Thyroid gland (tissue), 4 donors: ENCODE data around the gene PET100. TPM values are rescaled to one million over a fixed set of nuclear protein-coding genes. Genes with fewer than 3 reads are reported as not detected.
A peak's percentile ranks its signal among the peaks of the same experiment; 100 is the strongest.

Experiments used
- DNase-seq, 2 donors: peaks; one replicate each; pipeline ENCODE4 v3.0.0-alpha.2; 2019
- H3K27ac ChIP-seq, 3 donors: fragments of 200-600 bp; sonication (generic); 1 replicate in 2 of 3; 2 replicates in 1 of 3; pipeline ENCODE4 v1.5.1; 2016 to 2019; ENCODE audit warnings: mild to moderate bottlenecking in 1 of 3, moderate library complexity in 1 of 3
- H3K27me3 ChIP-seq: fragments of 200-600 bp; sonication (generic); one replicate; pipeline ENCODE4 v1.5.1; 2019
- H3K36me3 ChIP-seq, 2 donors: fragments of 200-600 bp; sonication (generic); one replicate each; pipeline ENCODE4 v1.5.1; 2016 to 2019
- H3K4me1 ChIP-seq, 2 donors: fragments of 200-600 bp; sonication (generic); one replicate each; pipeline ENCODE4 v1.5.1; 2017 to 2019
- H3K4me3 ChIP-seq, 3 donors: fragments of 200-600 bp; sonication (generic); replicated peaks in 1 of 3; 1 replicate in 2 of 3; 2 replicates in 1 of 3; pipeline ENCODE4 v1.5.1; 2016; ENCODE audit warnings: mild to moderate bottlenecking in 1 of 3
- H3K9me3 ChIP-seq: fragments of 200-600 bp; sonication (generic); one replicate; pipeline ENCODE4 v1.5.1; 2017
- POLR2A ChIP-seq, 2 donors: fragments of 450-650 bp; IDR thresholded peaks; one replicate each; pipeline ENCODE4 v1.6.1; 2017; ENCODE audit warnings: antibody characterized with exemption in 2 of 2, mild to moderate bottlenecking in 2 of 2, moderate library complexity in 1 of 2
- whole genome bisulfite sequencing, 2 donors: methylation state at CpG; one replicate each; pipeline ENCODE4 v1.1.5; 2017; 5-methylcytosine and 5-hydroxymethylcytosine counted together
- intact Hi-C: fragments of 100-400 bp; cut with DNase I; formaldehyde crosslinking; loops from one replicate; pipeline ENCODE4 v1.15.1; 2023
- total RNA-seq, 4 donors: library from RNA; depleted of rRNA; stranded (reverse); fragments of >200 nt; gene quantifications; one replicate each; pipeline ENCODE4 v1.2.3, GENCODE V29; 2016
- TF ChIP-seq, protein P1 (sequence below), 6 experiments: fragments of 200-600 bp in 3 of 6; fragments of 450-650 bp in 3 of 6; sonication (generic) in 3 of 6; IDR thresholded peaks; one replicate each; pipeline ENCODE4 v1.5.1; 2016 to 2019; ENCODE audit warnings: antibody characterized with exemption in 6 of 6, mild to moderate bottlenecking in 2 of 6, inconsistent platforms in 1 of 6, moderate library complexity in 1 of 6

The PET100 gene
- total RNA-seq, 4 donors from 2014 or later = 6.0 to 45.5 (median 13.9) TPM

DNA sequence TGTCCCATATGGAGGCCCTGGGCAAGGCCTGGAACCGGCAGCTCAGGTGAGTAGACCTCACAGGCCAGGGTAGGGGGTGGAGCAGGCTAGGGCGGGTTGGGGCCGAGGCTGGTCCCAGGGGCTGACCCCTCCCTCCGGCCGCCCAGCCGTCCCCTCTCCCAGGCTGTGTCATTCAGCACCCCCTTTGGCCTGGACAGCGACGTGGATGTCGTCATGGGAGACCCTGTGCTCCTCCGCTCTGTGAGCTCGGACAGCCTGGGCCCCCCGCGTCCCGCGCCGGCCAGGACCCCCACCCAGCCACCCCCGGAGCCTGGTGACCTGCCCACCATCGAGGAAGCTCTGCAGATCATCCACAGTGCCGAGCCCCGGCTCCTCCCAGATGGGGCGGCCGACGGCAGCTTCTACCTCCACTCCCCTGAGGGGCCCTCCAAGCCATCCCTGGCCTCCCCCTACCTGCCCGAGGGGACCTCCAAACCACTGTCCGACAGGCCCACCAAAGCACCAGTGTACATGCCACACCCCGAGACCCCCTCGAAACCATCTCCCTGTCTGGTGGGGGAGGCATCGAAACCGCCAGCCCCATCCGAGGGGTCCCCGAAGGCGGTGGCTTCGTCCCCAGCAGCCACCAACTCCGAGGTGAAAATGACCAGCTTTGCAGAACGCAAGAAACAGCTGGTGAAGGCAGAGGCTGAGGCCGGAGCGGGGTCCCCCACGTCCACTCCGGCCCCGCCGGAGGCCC is 17.9 kb upstream of the PET100 start:
- intact Hi-C loops = no loop called here
- Histone ChIP-seq H3K4me1 (peaks cover 4 to 6% of the 10 kb centered on the region in 2 donors), H3K9me3 (no peaks in the 10 kb centered on the region), H3K4me3 (no peak overlapping the region), H3K36me3 (peaks cover 0 to 5% of the 10 kb centered on the region in 2 donors), H3K27ac (no peak overlapping the region), H3K27me3 (no peaks in the 10 kb centered on the region)
- DNase-seq = no peak
- 94 to 96% methylated on average over 12 to 21 of the region's 41 CpGs for WGBS, 2 donors
- TF ChIP-seq, protein P1, sequence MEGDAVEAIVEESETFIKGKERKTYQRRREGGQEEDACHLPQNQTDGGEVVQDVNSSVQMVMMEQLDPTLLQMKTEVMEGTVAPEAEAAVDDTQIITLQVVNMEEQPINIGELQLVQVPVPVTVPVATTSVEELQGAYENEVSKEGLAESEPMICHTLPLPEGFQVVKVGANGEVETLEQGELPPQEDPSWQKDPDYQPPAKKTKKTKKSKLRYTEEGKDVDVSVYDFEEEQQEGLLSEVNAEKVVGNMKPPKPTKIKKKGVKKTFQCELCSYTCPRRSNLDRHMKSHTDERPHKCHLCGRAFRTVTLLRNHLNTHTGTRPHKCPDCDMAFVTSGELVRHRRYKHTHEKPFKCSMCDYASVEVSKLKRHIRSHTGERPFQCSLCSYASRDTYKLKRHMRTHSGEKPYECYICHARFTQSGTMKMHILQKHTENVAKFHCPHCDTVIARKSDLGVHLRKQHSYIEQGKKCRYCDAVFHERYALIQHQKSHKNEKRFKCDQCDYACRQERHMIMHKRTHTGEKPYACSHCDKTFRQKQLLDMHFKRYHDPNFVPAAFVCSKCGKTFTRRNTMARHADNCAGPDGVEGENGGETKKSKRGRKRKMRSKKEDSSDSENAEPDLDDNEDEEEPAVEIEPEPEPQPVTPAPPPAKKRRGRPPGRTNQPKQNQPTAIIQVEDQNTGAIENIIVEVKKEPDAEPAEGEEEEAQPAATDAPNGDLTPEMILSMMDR (IDR thresholded peaks at IDR 0.05) = no peak
- no peak for TF ChIP-seq POLR2A (IDR thresholded peaks at IDR 0.05)

DNA sequence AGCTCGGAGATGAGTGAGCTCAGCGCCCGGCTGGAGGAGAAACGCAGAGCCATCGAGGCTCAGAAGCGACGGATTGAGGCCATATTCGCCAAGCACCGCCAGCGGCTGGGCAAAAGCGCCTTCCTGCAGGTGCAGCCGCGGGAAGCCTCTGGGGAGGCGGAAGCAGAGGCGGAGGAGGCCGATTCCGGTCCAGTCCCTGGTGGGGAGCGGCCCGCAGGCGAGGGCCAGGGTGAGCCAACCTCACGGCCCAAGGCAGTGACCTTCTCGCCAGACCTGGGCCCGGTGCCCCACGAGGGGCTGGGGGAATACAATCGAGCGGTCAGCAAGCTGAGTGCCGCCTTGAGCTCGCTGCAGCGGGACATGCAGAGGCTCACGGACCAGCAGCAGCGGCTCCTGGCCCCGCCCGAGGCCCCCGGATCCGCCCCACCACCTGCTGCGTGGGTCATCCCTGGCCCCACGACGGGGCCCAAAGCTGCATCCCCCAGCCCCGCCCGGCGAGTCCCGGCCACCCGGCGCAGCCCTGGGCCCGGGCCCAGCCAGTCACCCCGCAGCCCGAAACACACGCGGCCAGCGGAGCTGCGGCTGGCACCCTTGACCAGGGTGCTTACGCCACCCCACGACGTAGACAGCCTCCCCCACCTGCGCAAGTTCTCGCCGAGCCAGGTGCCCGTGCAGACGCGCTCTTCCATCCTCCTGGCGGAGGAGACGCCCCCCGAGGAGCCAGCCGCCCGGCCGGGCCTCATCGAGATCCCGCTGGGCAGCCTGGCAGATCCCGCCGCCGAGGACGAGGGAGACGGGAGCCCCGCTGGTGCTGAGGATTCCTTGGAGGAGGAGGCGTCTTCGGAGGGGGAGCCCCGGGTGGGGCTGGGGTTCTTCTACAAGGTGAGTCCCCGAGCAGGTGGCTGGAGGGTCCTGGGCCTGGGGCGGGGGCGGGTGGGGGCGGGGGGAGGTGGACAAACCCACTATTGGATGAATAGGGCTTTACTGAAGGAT is 17.0 kb upstream of the PET100 start:
- no peaks in the 10 kb centered on the region for H3K9me3 ChIP-seq
- DNase-seq = no peak
- H3K36me3 ChIP-seq = peaks cover 0 to 8% of the 10 kb centered on the region in 2 donors
- TF ChIP-seq, protein P1 (IDR thresholded peaks at IDR 0.05) = no peak
- TF ChIP-seq POLR2A (IDR thresholded peaks at IDR 0.05) = no peak
- H3K4me3 ChIP-seq = no peak overlapping the region
- peaks cover 6 to 7% of the 10 kb centered on the region in 2 donors for H3K4me1 ChIP-seq
- H3K27ac ChIP-seq = no peak overlapping the region
- intact Hi-C loops = no loop called here
- H3K27me3 ChIP-seq = no peaks in the 10 kb centered on the region
- WGBS, 2 donors = 95 to 96% methylated on average over 23 to 51 of the region's 81 CpGs

DNA sequence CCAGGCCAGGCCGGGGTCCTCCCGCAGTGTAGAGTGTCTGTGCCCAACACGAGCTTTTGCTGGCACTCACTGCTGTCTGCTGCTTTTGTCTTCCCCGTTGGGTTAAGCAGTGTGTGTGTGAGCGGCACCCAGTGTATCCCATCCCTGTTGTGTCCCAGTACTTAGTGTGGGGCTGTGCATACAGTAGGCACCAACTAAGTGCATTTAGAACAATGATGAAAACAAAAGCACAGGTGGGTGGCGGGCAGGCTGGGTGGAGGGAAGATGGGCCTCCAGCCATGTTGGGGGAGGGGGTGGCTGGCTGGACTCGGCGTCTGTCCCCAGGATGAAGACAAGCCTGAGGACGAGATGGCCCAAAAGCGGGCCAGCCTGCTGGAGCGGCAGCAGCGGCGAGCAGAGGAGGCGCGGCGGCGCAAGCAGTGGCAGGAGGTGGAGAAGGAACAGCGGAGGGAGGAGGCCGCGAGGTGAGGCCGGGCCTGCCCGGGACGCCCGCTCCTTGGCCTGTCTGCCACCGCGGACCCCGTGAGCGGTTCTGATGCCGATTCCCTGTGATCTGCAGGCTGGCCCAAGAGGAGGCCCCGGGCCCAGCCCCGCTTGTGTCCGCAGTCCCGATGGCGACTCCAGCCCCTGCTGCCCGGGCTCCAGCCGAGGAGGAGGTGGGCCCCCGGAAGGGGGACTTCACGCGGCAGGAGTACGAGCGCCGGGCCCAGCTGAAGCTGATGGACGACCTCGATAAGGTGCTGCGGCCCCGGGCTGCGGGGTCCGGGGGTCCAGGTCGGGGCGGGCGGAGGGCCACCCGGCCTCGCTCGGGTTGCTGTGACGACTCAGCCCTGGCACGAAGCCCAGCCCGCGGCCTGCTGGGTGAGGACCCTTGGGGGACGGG is 14.5 kb upstream of the PET100 start:
- H3K4me3 ChIP-seq = no peak overlapping the region
- H3K27me3 ChIP-seq = no peaks in the 10 kb centered on the region
- no peak for TF ChIP-seq POLR2A (IDR thresholded peaks at IDR 0.05)
- TF ChIP-seq, protein P1 (IDR thresholded peaks at IDR 0.05) = no peak
- WGBS, 2 donors = 89 to 93% methylated on average over 24 to 31 of the region's 59 CpGs
- H3K4me1 ChIP-seq = peaks cover 23 to 26% of the 10 kb centered on the region in 2 donors
- no peak overlapping the region for H3K27ac ChIP-seq
- no peaks in the 10 kb centered on the region for H3K9me3 ChIP-seq
- H3K36me3 ChIP-seq = peaks cover 3 to 15% of the 10 kb centered on the region in 2 donors
- DNase-seq = no peak
- intact Hi-C loops = no loop called here

DNA sequence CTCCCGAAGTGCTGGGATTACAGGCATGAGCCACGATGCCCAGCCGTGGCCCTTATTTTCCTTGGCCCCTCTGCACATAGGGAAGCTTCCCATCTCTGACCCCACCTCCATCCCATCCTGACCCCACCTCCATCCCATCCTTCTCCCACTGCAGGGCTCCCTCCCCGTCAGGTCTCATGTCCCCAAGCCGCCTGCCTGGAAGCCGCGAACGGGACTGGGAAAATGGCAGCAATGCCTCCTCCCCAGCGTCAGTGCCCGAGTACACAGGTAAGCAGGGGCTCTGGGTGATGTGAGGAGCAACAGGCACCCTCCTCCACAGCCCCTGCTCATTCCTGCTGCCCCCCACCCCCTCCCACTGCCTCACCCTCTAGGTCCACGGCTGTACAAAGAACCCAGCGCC is 12.4 kb upstream of the PET100 start:
- WGBS, 2 donors = 93 to 100% methylated on average over 8 to 11 of the region's 12 CpGs
- no peaks in the 10 kb centered on the region for H3K27me3 ChIP-seq
- H3K27ac ChIP-seq = peak overlapping the region in 1 of 3 donors; percentile 91
- no peaks in the 10 kb centered on the region for H3K9me3 ChIP-seq
- peaks cover 24 to 29% of the 10 kb centered on the region in 2 donors for H3K36me3 ChIP-seq
- no peak for TF ChIP-seq POLR2A (IDR thresholded peaks at IDR 0.05)
- peaks cover 24 to 29% of the 10 kb centered on the region in 2 donors for H3K4me1 ChIP-seq
- H3K4me3 ChIP-seq = no peak overlapping the region
- intact Hi-C loops = no loop called here
- no peak for DNase-seq

DNA sequence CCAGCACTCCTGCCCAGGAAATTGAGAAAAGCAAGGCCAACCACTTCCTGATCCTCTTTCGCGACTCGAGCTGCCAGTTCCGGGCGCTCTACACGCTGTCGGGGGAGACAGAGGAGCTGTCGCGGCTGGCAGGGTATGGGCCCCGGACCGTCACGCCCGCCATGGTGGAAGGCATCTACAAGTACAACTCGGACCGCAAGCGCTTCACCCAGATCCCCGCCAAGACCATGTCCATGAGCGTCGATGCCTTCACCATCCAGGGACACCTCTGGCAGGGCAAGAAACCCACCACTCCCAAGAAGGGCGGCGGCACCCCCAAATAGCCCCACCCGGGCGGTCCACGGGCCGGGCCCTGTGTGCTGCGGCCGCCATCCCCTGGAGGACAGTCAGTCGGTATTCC is 11.9 kb upstream of the PET100 start:
- Histone ChIP-seq H3K4me3 (no peak overlapping the region), H3K9me3 (no peaks in the 10 kb centered on the region), H3K4me1 (peaks cover 24 to 29% of the 10 kb centered on the region in 2 donors), H3K27me3 (no peaks in the 10 kb centered on the region), H3K27ac (peak overlapping the region; percentile 90 to 96 (median 91)), H3K36me3 (peaks cover 29 to 35% of the 10 kb centered on the region in 2 donors)
- TF ChIP-seq, protein P1 (IDR thresholded peaks at IDR 0.05) = no peak
- no peak for TF ChIP-seq POLR2A (IDR thresholded peaks at IDR 0.05)
- intact Hi-C loops = no loop called here
- 87 to 92% methylated on average over 12 to 20 of the region's 28 CpGs for WGBS, 2 donors
- DNase-seq = peak in 1 of 2 donors; percentile 10
